ENCODE data around the gene COQ7.

COQ7 gene

GRCh38 chr16:19095654-19096053 is 28.2 kb downstream of the COQ7 start:
- peaks cover 6% of the 10 kb centered on the region for H3K4me1 ChIP-seq (ENCODE audit: control insufficient read depth, low read length)
- H4K20me1 ChIP-seq (ENCODE audit: control insufficient read depth, insufficient read depth, low read depth, low read length) = no peaks in the 10 kb centered on the region
- no peaks in the 10 kb centered on the region for H3K27me3 ChIP-seq (ENCODE audit: control insufficient read depth, low read length)
- TF ChIP-seq CTCF (IDR thresholded peaks at IDR 0.05; ENCODE audit: low read depth, low read length, poor library complexity, severe bottlenecking) = no peak
- TF ChIP-seq EZH2phosphoT487 (IDR thresholded peaks at IDR 0.05; ENCODE audit: borderline replicate concordance, low read length) = no peak
- no peaks in the 10 kb centered on the region for H3K36me3 ChIP-seq (ENCODE audit: control insufficient read depth, low read length)
- H3F3A ChIP-seq (ENCODE audit: control insufficient read depth, insufficient read depth) = no peaks in the 10 kb centered on the region
- no peak overlapping the region for H3K4me2 ChIP-seq (ENCODE audit: low read length)
- H3K9me3 ChIP-seq (ENCODE audit: control insufficient read depth, insufficient read depth, low read length) = peaks cover 6% of the 10 kb centered on the region; the same call in 1 of the 2 replicates
- no peaks in the 10 kb centered on the region for H3K9me2 ChIP-seq (replicated peaks; ENCODE audit: control insufficient read depth, low read length)
- no peaks in the 10 kb centered on the region for H3K79me2 ChIP-seq (ENCODE audit: control insufficient read depth, low read length)
- no peak overlapping the region for H3K27ac ChIP-seq (ENCODE audit: low read depth, low read length)
- H3K4me3 ChIP-seq (ENCODE audit: low read length) = no peak overlapping the region

GRCh38 chr16:19098173-19098572 is 30.8 kb downstream of the COQ7 start:
- H3K27me3 ChIP-seq (ENCODE audit: control insufficient read depth, low read length) = no peaks in the 10 kb centered on the region
- H3K36me3 ChIP-seq (ENCODE audit: control insufficient read depth, low read length) = no peaks in the 10 kb centered on the region
- H3K79me2 ChIP-seq (ENCODE audit: control insufficient read depth, low read length) = no peaks in the 10 kb centered on the region
- no peak overlapping the region for H3K4me3 ChIP-seq (ENCODE audit: low read length)
- H3K4me2 ChIP-seq (ENCODE audit: low read length) = no peak overlapping the region
- peaks cover 6% of the 10 kb centered on the region for H3K4me1 ChIP-seq (ENCODE audit: control insufficient read depth, low read length)
- H3K9me2 ChIP-seq (replicated peaks; ENCODE audit: control insufficient read depth, low read length) = no peaks in the 10 kb centered on the region
- no peak for TF ChIP-seq EZH2phosphoT487 (IDR thresholded peaks at IDR 0.05; ENCODE audit: borderline replicate concordance, low read length)
- no peak for TF ChIP-seq CTCF (IDR thresholded peaks at IDR 0.05; ENCODE audit: low read depth, low read length, poor library complexity, severe bottlenecking)
- no peaks in the 10 kb centered on the region for H4K20me1 ChIP-seq (ENCODE audit: control insufficient read depth, insufficient read depth, low read depth, low read length)
- H3K27ac ChIP-seq (ENCODE audit: low read depth, low read length) = no peak overlapping the region
- H3K9me3 ChIP-seq (ENCODE audit: control insufficient read depth, insufficient read depth, low read length) = peaks cover 6% of the 10 kb centered on the region; the same call in 1 of the 2 replicates
- no peaks in the 10 kb centered on the region for H3F3A ChIP-seq (ENCODE audit: control insufficient read depth, insufficient read depth)

- H3K27me3 ChIP-seq (ENCODE audit: control insufficient read depth, low read length) = no peaks in the 10 kb centered on the region
- no peaks in the 10 kb centered on the region for H3K9me2 ChIP-seq (replicated peaks; ENCODE audit: control insufficient read depth, low read length)
- no peaks in the 10 kb centered on the region for H3K4me1 ChIP-seq (ENCODE audit: control insufficient read depth, low read length)
- H3K36me3 ChIP-seq (ENCODE audit: control insufficient read depth, low read length) = no peaks in the 10 kb centered on the region
- H4K20me1 ChIP-seq (ENCODE audit: control insufficient read depth, insufficient read depth, low read depth, low read length) = no peaks in the 10 kb centered on the region
- no peak overlapping the region for H3K4me3 ChIP-seq (ENCODE audit: low read length)
- no peak for TF ChIP-seq CTCF (IDR thresholded peaks at IDR 0.05; ENCODE audit: low read depth, low read length, poor library complexity, severe bottlenecking)
- TF ChIP-seq EZH2phosphoT487 (IDR thresholded peaks at IDR 0.05; ENCODE audit: borderline replicate concordance, low read length) = no peak
- peaks cover 6% of the 10 kb centered on the region; the same call in 1 of the 2 replicates for H3K9me3 ChIP-seq (ENCODE audit: control insufficient read depth, insufficient read depth, low read length)
- H3K27ac ChIP-seq (ENCODE audit: low read depth, low read length) = no peak overlapping the region
- no peak overlapping the region for H3K4me2 ChIP-seq (ENCODE audit: low read length)
- no peaks in the 10 kb centered on the region for H3F3A ChIP-seq (ENCODE audit: control insufficient read depth, insufficient read depth)
- no peaks in the 10 kb centered on the region for H3K79me2 ChIP-seq (ENCODE audit: control insufficient read depth, low read length)
These were observed 34.9 kb downstream of the COQ7 start for GRCh38 chr16:19102187-19102872.

Data from DOHH2 (cell line).